Measurements from ENCODE around the gene RASA2.

Gene RASA2

DNA sequence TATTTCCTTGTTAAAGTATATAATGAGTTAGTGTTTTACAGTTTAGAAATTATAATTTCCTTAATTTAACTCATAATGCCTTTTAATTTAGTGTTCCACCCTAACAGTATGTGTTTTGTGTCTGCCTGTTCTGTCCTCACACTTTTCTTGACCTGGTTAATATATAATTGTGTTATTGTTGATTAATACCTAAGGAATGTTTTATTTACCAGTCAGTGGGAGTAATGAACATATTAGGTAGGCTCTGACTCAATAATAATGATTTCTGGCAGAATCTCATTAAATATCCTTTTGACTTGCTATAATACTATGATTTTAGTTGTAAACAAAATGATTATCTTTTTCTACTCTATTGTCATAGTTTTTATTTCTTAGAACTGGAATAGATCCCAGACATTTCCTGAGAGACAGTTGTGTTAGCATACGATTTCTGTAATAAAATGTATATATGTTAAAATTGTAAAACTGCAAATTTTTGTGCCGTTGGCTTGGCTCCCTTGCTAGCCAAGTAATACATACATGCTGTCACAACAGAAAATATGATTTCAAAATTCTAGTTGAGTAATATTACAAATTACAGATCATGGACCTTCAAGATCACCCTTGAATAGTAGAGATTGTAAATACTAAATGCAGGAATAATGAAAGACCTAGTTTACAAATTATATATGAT is 51.9 kb downstream of the RASA2 start:
- DNase-seq: no peak

DNA sequence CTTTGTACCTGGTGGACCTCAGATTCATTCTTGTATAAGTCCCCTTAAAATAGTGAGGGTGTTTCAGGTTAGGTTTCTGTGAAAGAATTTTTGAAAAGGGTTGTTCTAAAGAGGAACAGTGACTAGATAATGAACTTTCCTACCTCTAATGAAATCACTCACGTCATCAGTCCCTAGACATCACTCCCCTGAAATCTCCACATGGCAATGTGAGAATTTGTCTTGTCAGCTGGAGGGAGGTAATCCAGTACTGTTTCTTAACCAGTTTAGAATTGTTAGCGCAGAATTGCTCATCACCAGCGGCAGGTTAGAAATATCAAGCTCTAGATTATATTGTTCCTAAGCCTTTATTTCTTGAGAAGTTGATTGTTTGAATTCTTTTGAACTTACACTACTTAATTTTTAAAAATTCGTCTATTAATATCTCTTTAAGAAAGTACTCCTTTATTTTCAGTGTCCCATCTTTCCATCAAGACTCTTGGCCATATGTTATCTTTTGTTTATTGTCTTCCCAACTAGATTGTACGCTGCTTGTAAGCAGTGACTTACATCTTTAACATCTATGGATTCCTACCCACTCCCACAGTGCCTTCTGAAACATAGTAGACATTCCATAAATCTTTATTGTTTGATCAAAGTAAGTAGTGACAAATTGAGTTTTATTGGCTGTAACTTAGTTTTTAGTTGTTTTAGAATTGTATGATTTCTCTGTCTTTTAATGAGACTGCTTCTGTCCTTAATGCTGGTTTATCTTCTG is 52.8 kb downstream of the RASA2 start:
- no peak for DNase-seq

DNA sequence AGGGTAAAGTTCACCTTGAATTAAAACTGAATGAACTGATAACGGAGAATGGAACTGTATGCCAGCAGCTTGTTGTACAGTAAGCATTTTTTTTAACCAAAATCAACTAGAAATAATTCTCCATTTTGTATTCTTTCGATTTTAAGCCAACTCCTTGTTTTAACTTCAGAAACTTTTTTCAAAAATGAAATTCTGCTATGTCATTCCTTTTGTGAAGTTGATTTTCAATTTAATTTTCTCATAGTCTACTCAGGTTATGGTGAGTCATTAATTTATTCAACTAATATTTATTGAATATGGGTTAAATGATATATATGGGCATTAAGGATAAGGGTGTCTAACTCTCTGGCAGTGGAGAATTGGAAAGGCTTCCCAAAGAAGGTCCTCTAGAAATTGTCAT is 53.7 kb downstream of the RASA2 start:
- no peak for DNase-seq

- DNase-seq: no peak
These were observed 55.6 kb downstream of the RASA2 start for GRCh38 chr3:141542202-141542969.

- DNase-seq: no peak
These were observed 56.2 kb downstream of the RASA2 start for GRCh38 chr3:141542989-141543388.

DNA sequence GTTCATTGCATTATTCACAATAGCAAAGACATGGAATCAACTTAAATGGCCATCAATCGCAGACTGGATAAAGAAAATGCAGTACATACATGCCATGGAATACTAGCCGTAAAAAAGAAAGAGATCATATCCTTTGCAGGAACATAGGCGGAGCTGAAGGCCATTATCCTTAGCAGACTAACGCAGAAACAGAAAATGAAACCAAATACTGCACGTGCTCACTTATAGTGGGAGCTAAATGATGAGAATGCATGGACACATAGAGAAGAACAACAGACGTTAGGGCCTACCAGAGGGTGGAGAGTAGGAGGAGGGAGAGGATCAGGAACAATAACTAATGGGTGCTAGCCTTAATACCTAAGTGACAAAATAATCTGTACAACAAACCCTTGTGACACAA is 57.9 kb downstream of the RASA2 start:
- DNase-seq: no peak

DNA sequence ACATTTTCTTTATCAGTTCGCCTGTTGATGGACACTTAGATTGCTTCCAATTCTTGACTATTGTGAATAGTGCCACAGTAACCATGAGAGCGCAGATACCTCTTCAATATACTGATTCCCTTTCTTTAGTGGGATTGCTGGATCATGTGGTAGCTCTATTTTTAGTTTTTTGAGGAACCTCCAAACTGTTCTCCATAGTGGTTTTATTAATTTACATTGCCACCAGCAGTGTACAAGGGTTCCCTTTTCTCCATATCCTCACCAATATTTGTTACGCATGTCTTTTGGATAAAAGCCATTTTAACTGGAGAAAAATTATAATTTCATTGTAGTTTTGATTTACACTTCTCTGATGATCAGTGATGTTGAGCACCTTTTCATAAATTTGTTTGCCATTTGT is 59.3 kb downstream of the RASA2 start:
- no peak for DNase-seq

DNA sequence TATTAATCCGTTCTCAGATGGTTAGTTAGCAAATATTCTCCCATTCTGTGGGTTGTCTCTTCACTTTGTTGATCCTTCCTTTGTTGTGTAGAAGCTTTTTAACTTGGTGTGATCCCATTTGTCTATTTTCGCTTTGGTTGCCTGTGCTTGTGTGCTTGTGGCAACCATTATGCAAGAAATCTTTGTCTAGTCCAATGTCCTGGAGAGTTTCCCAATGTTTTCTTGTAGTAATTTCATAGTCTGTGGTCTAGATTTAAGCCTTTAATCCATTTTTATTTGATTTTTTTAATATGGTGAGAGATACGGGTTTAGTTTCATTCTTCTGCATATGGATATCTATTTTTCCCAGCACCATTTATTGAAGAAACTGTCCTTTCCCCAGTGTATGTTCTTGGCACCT is 59.8 kb downstream of the RASA2 start:
- no peak for DNase-seq

DNA sequence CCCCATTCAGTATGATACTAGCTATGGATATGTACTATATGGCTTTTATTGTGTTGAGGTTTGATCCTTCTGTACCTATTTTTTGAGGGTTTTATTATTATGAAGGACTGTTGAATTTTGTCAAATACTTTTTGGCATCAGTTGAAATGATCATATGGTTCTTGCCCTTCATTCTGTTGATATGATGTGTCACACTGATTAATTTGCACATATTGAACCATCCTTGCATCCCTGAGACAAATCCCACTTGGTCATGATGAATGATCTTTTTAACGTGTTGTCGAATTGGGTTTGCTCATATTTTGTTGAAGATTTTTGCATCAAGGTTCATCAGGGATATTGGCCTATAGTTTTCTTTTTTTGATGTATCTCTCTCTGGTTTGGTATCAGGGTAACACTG is 61.0 kb downstream of the RASA2 start:
- no peak for DNase-seq

- DNase-seq: no peak
These were observed 64.3 kb downstream of the RASA2 start for GRCh38 chr3:141550926-141551665.

GRCh38 chr3:141552440-141552991 is 65.7 kb downstream of the RASA2 start:
- DNase-seq: no peak

DNA sequence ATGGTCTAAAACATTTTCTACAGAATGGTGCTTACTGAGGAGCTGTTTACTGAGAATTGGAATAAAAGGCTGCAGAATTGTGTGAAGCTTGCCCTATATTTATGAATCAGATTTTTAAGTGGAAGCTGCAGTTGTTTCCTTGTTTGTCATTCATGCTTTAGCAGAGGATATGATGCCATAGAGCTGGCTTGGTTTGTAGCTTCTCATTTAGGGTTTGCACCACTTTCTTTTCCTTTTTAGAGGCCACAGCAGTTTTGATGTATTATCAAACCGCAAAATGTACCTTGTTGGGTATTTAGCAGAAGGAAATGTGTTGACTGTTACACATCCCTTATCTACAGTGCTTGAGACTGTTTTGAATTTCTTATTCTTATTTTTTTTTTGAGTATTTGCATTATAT is 66.2 kb downstream of the RASA2 start:
- DNase-seq: no peak

- DNase-seq: no peak
These were observed 69.2 kb downstream of the RASA2 start for GRCh38 chr3:141556034-141556433.

GRCh38 chr3:141557961-141558706 is 71.3 kb downstream of the RASA2 start:
- peak in 1 of 3 experiments; percentile 44 for DNase-seq

DNA sequence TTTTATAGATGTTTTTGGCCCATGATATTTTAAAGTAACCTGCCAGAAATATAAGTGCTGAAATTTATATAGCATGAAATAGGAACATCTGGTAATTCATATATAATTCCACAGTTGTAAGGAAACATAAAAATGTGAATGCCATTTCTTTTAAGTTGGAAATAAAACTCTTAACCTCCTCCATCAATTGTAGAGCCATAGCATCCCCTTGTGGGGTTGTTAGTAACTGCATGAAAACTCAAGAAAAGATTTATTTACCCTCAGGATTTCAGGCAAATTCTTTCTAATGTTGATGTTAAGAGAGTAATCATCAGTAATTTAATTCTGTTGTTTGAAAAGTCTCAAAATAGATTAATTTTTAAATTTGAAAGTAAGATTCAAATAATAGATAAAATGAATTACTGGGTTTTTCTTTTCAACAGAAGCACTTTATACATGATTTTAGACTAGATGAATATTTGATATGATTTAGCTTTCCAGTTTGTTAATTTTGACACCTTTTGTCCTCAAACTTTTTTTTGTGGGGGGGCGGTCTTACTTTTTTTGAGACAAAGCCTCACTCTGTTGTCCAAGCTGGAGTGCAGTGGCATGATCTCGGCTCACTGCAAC is 74.7 kb downstream of the RASA2 start:
- peak; percentile 27 to 74 (median 36) for DNase-seq

GRCh38 chr3:141564241-141564640 is 77.4 kb downstream of the RASA2 start:
- no peak for DNase-seq

DNA sequence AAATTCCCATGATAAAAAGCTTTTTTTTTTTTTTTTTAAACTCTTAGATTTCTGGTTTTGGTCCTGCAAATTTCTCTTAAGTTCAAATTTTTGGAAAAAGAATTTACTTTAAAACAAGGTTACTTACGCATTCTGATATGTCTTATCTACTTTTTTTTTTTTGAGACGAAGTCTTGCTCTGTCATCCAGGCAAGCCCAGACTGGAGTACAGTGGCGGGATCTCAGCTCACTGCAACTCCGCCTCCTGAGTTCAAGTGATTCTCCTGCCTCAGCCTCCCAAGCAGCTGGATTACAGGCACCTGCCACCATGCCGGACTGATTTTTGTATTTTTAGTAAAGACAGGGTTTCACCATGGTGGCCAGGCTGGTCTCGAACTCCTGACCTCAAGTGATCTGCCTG is 83.2 kb downstream of the RASA2 start:
- DNase-seq: no peak

DNA sequence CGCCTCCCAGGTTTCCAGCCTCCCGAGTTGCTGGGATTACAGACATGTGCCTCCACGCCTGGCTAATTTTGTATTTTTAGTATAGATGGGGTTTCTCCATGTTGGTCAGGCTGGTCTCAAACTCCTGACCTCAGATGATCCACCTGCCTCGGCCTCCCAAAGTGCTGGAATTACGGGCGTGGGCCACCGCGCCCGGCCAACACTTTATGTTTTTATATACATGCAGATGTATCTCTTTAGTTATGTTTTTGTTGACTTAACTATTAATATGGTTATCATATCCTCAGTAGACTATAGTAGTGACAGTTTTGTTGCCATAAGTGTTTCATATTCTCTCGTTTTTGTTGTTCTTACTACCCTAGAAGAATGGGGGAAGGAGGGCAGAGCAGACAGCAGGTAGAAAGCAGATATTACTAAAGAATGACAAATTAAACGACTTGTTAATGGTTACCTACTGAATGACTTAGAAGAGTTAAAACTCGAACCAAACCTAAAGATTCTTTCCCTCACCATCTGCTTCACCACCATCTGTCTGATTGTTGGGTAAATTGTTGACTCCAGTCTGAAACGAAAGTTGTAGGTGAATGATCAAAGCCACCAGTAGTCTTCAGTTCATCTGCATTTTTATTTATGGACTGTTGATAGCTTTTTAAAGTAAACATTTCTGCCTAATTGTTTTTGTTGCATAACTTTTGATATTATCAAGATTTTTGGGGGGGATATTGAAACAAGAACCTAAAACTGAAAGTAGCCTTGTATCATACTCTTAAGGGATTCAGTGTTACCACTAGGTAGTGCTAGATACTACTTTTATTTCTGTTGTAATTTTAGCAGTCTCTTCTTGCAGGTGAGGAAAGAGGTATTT is 89.3 kb downstream of the RASA2 start:
- DNase-seq: peak in 1 of 3 experiments; percentile 43

- DNase-seq: no peak
These were observed 89.9 kb downstream of the RASA2 start for GRCh38 chr3:141576744-141577052.

GRCh38 chr3:141578202-141578973 is 91.6 kb downstream of the RASA2 start:
- no peak for DNase-seq
